ENCODE measurements around the gene ZNF555.

GRCh38 chr19:2824129-2824528, 17.1 kb upstream of the ZNF555 start:
- TF ChIP-seq, protein P1, sequence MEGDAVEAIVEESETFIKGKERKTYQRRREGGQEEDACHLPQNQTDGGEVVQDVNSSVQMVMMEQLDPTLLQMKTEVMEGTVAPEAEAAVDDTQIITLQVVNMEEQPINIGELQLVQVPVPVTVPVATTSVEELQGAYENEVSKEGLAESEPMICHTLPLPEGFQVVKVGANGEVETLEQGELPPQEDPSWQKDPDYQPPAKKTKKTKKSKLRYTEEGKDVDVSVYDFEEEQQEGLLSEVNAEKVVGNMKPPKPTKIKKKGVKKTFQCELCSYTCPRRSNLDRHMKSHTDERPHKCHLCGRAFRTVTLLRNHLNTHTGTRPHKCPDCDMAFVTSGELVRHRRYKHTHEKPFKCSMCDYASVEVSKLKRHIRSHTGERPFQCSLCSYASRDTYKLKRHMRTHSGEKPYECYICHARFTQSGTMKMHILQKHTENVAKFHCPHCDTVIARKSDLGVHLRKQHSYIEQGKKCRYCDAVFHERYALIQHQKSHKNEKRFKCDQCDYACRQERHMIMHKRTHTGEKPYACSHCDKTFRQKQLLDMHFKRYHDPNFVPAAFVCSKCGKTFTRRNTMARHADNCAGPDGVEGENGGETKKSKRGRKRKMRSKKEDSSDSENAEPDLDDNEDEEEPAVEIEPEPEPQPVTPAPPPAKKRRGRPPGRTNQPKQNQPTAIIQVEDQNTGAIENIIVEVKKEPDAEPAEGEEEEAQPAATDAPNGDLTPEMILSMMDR (IDR thresholded peaks at IDR 0.05): no peak
- no peak for TF ChIP-seq POLR2A (IDR thresholded peaks at IDR 0.05)

Data from uterus (tissue), 2 donors.